GM10847 (cell line): ENCODE results near the gene PAK3.

ENCODE experiments used
- POLR2A ChIP-seq: IDR thresholded peaks from 2 replicates; pipeline ENCODE4 v1.6.1; 2011; ENCODE audit not compliant: insufficient read length; ENCODE audit errors: extremely low read depth

PAK3 gene

DNA sequence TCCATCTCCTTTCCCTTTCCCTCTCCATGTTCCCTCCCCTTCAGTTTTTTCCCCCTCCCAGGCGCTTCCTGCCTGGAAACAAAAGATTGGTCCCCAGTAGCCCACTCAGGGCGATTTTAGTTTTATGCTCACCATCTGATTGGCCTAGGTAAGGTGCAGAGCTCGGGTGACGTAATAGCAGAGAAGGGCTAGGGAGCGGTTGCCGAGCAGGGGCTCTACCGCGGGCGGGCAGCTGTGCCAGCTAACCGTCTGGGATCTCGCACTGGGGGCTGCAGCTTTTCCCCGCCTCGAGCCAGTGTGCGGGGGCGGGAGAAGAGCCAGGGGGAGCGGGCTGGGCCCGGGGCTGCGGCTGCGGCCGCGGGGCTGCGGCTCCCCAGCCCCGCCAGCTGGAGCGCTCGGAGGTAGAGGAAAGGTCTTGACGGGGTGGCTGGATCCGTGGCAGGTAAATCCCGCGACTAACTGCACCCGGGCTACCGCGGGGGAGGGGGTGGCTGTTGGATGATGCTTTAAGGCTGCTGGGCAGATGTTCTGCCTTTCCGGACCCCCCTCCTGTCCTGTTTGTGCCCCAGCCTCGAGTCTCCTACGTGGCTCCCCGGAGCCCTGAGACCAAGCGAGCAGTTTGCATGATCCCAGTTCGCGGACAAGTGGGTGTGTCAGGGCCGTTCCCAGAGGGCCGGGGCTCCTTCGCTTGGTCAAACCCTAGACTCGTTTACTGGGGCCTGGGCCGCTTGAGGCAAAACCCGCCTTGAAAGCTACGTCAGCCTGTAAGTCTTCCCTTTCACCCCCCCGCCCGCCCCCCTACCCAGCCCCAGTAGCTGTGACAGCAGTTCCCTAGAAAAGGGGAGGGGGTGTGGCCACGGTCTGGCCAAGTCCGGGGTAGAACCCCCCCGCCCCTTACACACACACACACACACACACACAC, at the start of gene PAK3:
Gene PAK3, plus strand, starts transcription at position 218 of the 922 bp plus-strand sequence. CDS start 26,913 bp downstream, outside the sequence.
- TF ChIP-seq POLR2A, result no peak

DNA sequence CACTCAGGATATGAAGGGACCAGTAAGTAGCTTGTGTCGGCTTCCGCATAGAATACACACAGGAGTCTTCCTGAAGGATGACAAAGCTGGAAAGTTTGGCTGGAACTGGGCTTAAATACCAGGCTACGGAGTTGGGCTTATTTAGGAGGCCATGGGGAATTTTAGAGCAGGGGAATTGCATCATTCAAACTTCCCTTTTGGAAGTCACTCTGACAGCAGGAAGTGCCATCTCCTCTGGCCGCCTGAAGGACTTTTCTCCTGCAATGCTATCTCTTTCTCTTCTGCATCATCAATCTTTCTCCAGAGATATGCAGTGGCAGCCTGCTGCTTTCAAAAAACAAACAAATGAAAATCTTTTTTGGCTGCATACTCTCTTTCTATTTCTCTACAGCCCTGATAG, 48.4 kb upstream of the PAK3 start:
- no peak for TF ChIP-seq POLR2A

DNA sequence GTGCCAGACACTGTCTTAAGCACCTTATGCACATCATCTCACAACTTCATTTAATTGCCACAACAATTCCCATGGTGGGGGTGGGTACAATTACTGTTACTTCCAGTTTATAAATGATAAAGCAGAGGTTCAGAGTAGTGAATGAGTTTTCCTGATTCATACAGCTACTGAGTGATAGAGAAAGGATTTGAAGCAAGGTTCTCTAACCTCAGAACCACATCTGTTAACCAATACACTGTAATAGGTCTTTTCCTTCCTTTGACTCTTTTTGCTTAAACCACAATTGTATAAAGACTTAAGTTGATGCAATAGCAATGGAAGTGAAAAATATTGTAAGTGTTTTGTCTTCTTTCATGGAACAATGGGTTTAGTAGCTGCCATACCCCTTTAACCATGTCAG, 43.5 kb upstream of the PAK3 start:
- no peak for TF ChIP-seq POLR2A

GRCh38 chrX:111071542-111072277, 24.3 kb upstream of the PAK3 start:
- no peak for TF ChIP-seq POLR2A

DNA sequence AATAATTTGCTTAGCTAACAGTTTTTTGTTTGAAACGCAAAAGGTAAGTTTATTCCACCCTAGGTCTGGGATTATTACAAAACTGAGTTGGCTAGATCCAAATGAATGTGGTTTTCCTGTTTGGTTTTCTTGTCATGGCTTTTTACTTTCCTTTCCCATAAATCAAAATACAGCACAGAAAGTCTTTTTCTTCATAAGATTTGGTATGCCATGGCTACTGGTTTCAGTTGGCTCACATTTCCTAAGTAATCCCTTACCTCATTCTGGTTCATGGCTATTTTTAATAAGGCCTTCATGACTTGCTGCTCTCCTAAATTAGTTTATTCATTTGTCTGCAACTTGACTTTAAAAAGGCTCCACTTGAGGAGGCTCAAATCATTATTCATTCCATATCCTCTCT, 12.9 kb upstream of the PAK3 start:
- no peak for TF ChIP-seq POLR2A

DNA sequence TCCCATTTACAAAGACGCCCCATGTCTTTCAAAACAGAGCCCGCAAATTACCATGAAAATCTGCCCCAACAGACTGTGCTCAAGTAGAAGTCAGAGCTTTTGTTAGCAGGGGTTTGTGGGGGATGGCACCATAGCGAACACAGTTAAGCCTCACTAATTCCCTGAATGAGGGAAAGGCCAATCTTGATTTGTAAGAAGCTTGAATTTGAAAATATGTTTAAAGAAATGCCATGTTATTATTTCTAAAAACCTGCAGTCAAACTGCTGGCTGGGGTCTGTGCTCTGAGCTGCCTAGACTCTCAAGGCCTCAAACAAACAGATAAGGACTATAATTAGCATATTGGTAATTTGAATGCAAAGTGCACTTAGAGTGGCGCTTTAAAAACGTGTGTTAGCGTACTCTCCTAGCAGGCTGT, 9.4 kb upstream of the PAK3 start:
- TF ChIP-seq POLR2A, result no peak

- TF ChIP-seq POLR2A, result no peak
Observed at GRCh38 chrX:111088628-111089027, 7.4 kb upstream of the PAK3 start.

DNA sequence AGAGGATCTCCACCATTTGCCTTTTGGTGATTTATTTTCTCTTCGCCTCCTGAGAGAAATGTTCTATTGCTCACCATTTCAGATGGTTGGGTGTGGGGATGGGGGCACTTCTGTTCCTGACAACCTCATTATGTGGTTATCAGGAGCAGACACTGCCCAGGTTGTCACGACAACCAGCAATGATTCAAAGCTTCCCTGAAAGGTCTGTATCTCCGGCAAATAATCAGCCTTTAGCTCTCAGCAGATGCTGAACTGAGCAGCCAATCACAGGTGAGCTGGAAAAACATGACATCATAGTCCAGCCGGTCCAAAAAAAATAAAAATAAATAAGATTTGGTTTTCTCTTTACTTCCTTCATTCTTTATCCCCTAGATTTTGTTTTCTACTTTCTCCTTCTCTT, 5.5 kb upstream of the PAK3 start:
- no peak for TF ChIP-seq POLR2A

DNA sequence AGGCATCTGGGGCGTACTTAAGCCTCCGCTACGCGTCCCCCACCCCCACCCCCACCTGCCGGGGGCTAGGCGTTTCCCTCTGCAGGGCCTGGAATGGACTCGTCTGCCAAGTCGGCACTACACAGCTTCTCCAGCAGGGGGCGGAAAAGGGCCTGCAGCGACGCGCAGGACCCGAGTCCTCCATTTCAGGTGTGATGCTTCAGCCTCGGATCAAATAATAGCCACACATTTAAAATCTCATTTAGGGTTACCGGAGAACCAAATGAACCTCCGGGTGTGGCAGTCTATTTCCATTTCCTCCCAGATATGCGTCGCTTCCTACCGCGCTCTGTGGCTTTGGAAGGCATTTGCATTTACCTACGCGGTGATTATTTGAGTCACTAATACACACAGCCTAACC, 2.9 kb downstream of the PAK3 start:
- TF ChIP-seq POLR2A, result no peak

- no peak for TF ChIP-seq POLR2A
Observed at GRCh38 chrX:111100191-111100590, 4.2 kb downstream of the PAK3 start.

DNA sequence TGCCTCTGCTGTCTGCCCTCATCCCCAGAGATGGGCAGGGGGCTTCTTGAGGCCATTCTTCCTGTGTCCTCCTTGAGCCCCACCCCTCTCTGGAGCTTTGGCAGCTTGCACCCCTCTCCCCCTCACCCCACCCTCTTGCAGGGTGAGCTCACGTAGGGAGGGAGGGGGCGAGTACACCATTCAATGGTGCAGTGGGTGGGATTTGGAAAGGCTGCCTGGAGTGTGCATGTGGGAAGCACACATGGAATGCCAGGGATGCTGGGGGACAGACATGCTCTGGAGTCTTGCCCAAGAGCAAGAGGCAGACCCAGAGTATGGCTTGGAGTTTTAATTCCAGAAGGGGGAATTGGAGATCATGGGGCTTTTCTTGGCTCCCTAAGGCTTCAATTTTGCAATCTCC, 5.6 kb downstream of the PAK3 start:
- TF ChIP-seq POLR2A, result no peak

DNA sequence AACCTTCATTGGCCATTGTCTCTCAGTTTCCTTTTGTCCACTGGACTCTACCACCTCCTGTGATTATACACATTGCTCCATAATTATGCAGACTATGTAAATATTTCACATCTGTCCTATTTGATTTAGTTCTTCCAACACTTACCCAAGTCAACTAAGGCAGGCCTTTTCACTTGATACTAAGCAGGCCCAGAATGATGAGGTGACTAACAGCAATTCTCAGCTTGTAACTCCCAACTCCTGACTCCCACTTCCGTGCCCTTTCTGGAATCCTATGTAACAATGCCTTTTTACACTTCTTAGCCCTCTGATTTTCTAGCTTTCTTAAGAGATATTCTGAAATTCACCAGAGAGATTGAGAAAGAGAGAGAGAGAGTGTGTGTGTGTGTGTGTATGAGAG, 6.6 kb downstream of the PAK3 start:
- no peak for TF ChIP-seq POLR2A

- TF ChIP-seq POLR2A, result no peak
Observed at GRCh38 chrX:111103246-111103645, 7.3 kb downstream of the PAK3 start.

- TF ChIP-seq POLR2A, result no peak
Observed at GRCh38 chrX:111110098-111110775, 14.2 kb downstream of the PAK3 start.

DNA sequence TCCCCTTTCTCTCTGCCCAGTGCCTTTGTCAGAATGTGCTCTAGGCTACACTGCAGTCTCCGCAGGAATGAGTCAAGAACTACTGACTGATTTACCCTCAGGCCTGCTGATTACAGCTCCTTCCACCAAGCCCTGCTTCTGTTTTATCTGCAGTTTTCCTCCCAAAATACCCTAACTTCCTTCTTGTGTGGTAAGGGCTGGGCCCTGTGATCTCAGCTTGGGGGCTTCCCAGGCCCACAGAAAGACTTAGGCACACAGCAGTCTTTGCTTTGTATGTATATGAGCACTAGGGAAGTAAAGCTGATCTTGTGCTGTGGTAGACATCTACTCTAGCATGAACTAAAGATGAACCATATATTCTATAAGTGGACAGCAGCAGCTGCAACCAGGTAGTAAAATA, 18.8 kb downstream of the PAK3 start:
- TF ChIP-seq POLR2A, result no peak

GRCh38 chrX:111116666-111117065, 20.7 kb downstream of the PAK3 start:
- no peak for TF ChIP-seq POLR2A

DNA sequence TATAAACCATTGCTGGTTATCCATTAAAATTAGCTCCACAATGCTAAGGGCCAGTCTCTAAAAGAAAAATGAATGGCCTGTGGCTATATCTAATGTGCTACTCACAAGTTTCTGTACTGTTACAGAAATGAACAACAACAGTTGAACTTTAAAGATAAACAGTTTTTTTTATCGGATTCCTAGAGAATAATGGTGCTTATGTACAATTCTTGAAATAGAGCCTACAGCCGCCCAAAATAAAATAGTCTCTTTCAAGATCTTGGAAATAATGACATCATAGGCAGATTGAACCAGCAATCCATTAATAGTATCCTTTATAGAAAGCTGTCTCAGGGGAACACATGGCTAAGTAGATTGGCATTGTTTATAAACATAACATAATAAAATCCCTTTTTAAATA, 23.4 kb downstream of the PAK3 start:
- TF ChIP-seq POLR2A, result no peak
